Measurements from ENCODE around the gene C14orf93.

The C14orf93 gene

DNA sequence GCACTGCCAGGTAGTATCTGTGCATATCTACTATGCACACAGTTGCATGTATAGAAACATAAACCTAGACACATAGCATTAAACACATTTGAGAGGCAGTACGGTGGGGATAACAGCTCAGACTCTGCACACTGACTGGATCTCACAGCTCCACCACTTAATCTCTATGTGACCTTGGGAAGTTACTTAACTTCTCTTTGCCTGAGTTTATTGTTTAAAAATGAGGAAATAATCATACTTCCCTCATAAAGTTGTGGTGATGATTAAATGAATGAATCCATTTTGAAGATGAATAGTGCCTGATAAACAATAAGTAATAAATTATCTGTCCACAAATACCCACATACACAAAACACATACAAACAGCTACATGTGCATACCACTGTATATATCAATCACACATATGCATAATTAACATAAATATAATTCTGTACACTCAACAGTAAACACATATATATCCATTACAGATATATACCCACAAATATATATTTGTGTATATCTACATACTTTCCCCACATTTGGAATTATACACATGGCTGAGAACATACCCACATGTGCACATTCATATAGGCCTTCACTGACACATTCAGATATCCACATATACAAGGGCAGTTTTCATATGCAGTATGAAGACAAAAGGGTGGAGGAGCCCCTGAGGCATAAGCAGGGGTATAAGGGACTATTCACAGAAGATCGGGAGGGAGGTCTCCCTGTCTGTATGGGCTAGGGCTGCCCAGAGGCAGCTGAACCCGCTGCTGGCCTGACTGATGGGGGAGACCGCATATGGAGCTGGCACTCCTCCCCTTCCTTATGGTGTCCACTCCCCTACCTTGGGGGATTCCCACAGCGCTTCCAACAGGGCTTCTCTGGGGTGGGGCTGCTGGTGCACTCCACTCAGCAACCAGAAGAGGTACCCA lies 41.5 kb upstream of the C14orf93 start:
- H3K4me1 ChIP-seq (ENCODE audit: insufficient read depth, low read length): peaks cover 3% of the 10 kb centered on the region; the same call in 1 of the 2 replicates
- H3K9me3 ChIP-seq (ENCODE audit: control insufficient read depth, insufficient read depth, low read length): no peaks in the 10 kb centered on the region
- no peak overlapping the region for H3K9ac ChIP-seq (ENCODE audit: low read depth, low read length)
- no peaks in the 10 kb centered on the region for H3K36me3 ChIP-seq (ENCODE audit: insufficient read depth, low read length)

DNA sequence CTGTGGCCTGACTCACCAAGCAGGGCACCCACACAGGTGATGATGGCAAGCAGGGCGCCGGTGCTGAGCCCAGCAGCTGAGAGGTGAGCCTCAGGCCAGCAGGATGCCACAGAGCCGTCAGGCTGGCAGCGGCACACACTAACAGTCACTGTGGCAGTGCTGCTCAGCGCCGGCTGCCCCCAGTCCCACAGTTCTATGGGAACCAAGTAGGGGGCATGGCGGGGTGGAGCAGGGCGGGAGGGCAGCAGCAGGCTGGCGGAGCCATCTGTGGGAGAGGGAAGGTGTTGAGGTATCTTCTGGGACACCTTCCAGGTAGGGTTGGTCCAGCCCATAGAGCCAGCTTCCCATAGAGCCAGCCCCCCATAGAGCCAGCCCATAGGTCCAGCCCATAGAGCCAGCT lies 39.1 kb upstream of the C14orf93 start:
- no peaks in the 10 kb centered on the region for H3K9me3 ChIP-seq (ENCODE audit: control insufficient read depth, insufficient read depth, low read length)
- no peaks in the 10 kb centered on the region for H3K36me3 ChIP-seq (ENCODE audit: insufficient read depth, low read length)
- peaks cover 6% of the 10 kb centered on the region for H3K4me1 ChIP-seq (ENCODE audit: insufficient read depth, low read length)
- H3K9ac ChIP-seq (ENCODE audit: low read depth, low read length): no peak overlapping the region

DNA sequence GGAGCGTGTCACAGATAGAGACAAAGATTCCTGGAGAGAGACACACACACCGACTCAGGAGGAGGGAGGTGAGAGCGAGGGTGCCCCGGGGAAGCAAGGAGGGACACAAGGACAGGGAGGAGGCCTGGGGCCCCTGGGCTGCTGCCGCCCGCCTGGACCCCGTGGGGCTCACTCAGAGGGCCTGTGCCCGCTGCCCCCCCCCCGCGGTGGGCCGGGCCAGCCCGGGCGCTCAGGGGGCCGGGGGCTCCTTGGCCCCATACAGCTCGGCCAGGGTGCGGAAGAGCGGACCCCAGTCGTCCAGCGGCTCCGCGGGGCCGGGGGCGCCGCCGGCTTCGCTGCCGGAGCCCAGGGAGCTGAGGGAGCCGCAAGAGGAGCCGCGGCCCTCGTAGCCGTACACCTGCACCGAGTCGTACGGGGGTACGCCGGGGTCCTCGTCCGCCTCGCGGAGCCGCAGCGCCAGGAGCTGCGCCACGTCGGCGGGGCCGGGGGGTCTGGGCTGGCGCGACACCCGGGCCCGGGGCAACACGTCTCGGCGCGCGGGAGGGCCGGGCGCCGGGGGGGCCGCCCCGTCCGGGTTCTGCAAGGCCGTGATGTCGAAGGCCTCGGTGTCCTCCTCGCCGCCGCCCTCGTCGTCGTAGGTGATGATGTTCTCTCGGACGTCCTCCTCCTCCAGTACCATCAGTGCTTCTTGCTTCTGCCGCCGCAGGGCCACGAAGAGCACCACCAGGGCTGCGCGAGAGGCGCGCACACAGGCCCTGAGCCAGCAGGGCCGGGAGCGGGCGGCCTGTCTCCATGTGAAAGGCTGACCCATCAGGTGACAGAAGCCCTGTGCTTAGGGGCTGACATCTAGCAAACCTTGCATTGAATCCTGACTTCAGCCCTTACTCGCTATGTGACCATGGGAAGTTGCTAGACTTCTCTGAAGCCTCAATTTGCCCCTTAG lies 38.1 kb upstream of the C14orf93 start:
- Histone ChIP-seq H3K9me3 (ENCODE audit: control insufficient read depth, insufficient read depth, low read length) (no peaks in the 10 kb centered on the region), H3K4me1 (ENCODE audit: insufficient read depth, low read length) (peaks cover 13% of the 10 kb centered on the region), H3K9ac (ENCODE audit: low read depth, low read length) (no peak overlapping the region), H3K36me3 (ENCODE audit: insufficient read depth, low read length) (no peaks in the 10 kb centered on the region)

DNA sequence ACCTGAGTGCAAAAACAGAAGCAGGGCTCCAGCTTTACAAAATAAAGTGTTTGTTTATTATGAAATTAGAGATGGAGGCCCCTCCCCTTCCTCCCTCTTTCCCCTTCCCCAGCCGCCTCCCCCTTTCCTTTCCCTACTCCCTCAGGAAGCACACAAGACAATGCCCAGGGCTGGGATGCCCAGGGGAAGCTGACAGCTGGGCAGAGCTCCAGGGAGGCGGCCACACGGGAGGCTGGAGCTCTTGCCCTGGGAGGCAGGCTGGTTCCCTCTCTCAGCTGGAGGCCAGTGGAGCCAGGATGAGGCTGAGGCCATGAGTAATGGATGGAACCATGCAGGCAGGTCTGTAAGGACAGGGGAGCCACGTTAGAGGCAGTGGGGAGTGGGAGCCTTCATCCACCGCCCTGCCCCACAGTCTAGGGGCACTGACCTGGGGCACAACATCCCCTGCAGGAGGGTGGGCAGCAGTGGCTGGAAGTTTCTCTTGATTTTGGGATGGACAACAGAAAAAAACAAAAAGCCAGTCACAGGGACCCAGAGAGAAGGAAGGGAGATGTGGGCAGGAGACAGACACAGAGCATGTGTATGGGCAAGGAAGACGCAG lies 37.2 kb upstream of the C14orf93 start:
- Histone ChIP-seq H3K36me3 (ENCODE audit: insufficient read depth, low read length) (no peaks in the 10 kb centered on the region), H3K9me3 (ENCODE audit: control insufficient read depth, insufficient read depth, low read length) (no peaks in the 10 kb centered on the region), H3K4me1 (ENCODE audit: insufficient read depth, low read length) (peaks cover 13% of the 10 kb centered on the region), H3K9ac (ENCODE audit: low read depth, low read length) (no peak overlapping the region)

DNA sequence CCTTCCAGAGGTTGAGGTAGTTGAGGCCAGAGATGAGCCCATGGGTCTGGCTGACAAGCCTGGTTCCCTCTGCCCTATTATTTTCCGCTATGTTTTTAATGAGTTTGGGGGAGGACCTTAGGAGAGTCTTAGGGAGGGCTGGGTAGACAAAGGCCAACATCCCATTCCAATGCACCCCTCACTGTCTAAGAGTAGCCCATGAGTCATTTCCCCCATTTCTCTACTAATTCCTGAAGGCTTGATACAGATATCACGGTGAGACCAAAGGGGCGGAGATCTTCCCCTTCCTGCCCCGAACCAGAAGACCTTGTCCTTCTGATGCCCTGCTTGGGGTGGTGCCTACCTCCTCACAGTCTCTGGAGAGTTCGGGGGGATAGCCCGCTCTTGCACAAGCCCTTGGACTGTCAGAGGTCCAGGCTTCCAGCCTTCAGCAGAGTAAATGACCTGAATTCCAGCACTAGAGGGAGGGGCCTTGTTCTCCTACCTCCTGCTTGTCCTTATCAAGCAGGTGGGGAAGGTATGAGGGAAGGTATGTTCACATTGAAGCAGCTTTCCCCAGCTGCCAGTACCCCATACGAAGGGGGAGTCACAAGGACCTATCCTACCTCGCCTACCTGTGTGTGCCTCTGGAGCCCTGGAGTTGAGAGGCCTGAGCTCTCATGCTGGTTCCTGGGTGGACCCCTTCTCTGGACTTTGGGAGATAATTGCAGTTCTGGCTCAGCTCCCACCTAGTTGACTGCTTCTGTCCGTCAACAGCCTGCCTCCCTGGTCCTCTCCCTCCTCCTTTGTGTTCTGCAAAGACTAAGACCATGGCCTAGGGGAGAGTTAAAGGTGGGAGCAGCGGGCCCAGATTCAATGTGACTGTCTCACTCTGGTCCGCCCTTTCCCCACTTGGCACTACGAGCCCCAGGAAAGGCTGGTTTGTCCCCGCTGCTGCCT lies 35.7 kb upstream of the C14orf93 start:
- Histone ChIP-seq H3K4me1 (ENCODE audit: insufficient read depth, low read length) (peaks cover 13% of the 10 kb centered on the region), H3K9me3 (ENCODE audit: control insufficient read depth, insufficient read depth, low read length) (no peaks in the 10 kb centered on the region), H3K9ac (ENCODE audit: low read depth, low read length) (no peak overlapping the region), H3K36me3 (ENCODE audit: insufficient read depth, low read length) (no peaks in the 10 kb centered on the region)

DNA sequence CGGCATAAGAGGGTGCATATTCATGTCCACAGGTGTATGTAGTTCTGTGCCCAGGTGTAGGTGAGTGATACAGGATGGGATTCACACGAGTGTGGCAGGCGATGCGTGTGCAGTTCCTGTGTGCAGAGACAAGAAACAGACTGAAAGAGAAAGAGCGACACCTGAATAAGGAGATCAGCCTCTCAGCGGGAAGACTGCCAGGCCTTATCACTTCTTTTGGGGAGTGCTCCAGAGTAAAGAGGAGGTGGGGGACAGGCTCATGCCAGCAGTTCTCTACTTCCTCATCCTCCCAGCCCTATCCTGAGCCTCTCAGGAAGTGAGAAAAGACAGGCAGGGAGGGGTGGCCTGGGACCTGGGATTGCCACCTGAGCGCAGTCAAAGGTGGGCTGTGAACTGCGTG lies 34.9 kb upstream of the C14orf93 start:
- Histone ChIP-seq H3K36me3 (ENCODE audit: insufficient read depth, low read length) (no peaks in the 10 kb centered on the region), H3K9ac (ENCODE audit: low read depth, low read length) (no peak overlapping the region), H3K4me1 (ENCODE audit: insufficient read depth, low read length) (peaks cover 13% of the 10 kb centered on the region), H3K9me3 (ENCODE audit: control insufficient read depth, insufficient read depth, low read length) (no peaks in the 10 kb centered on the region)

DNA sequence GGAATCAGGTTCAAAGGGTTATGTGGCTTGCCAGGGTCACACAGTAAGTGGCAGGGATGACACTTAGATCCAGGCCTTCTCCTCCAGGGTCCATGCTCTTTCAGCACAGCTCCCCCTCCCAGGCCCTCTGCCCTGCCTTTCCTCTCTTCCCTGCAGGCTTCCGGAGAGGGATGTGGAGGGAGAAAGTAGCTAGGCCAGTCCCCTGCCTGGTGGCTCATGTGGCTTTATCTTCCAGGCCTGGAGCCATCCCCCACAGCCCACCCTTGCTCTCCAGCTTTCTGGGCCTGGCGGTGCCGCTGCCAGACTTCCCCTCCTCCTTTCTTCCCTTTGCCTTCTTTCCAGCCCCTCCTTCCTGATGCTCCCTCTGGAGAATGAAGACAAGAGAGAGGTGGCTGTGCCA lies 33.8 kb upstream of the C14orf93 start:
- no peak overlapping the region for H3K9ac ChIP-seq (ENCODE audit: low read depth, low read length)
- no peaks in the 10 kb centered on the region for H3K36me3 ChIP-seq (ENCODE audit: insufficient read depth, low read length)
- peaks cover 13% of the 10 kb centered on the region for H3K4me1 ChIP-seq (ENCODE audit: insufficient read depth, low read length)
- H3K9me3 ChIP-seq (ENCODE audit: control insufficient read depth, insufficient read depth, low read length): no peaks in the 10 kb centered on the region

DNA sequence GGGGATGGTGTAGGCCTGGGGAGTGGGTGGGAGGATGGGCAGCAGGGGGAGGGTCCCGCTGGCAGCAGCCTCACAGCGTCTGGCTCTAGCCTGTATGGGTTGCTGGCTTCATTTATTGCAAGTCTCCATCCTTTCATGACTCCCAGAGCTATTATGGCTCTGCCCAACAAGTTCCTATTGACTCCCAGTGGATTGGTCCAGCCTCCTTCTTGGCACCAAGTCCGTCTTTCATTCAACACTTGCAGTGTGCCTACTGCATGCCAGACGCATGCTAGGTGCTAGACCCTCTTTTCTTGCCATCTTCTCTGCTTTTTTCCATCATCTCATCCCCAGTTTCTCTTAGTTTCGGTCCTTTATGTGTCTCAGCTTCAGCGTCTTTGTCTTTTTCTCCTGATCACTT lies 33.2 kb upstream of the C14orf93 start:
- no peak overlapping the region for H3K9ac ChIP-seq (ENCODE audit: low read depth, low read length)
- H3K9me3 ChIP-seq (ENCODE audit: control insufficient read depth, insufficient read depth, low read length): no peaks in the 10 kb centered on the region
- H3K36me3 ChIP-seq (ENCODE audit: insufficient read depth, low read length): no peaks in the 10 kb centered on the region
- peaks cover 13% of the 10 kb centered on the region for H3K4me1 ChIP-seq (ENCODE audit: insufficient read depth, low read length)

DNA sequence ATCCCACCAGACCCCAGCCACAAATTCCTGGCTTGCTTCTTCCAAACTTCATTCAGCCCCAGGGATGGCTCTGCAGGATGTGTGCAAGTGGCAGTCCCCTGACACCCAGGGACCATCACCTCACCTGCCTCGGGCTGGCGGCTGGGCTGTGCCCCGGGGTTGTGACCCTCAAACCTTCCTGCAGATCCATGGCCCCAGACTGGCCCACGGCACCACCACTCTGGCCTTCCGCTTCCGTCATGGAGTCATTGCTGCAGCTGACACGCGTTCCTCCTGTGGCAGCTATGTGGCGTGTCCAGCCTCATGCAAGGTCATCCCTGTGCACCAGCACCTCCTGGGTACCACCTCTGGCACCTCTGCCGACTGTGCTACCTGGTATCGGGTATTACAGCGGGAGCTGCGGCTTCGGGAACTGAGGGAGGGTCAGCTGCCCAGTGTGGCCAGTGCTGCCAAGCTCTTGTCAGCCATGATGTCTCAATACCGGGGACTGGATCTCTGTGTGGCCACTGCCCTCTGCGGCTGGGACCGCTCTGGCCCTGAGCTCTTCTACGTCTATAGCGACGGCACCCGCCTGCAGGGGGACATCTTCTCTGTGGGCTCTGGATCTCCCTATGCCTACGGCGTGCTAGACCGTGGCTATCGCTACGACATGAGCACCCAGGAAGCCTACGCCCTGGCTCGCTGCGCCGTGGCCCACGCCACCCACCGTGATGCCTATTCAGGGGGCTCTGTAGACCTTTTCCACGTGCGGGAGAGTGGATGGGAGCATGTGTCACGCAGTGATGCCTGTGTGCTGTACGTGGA lies 32.4 kb upstream of the C14orf93 start, which contains the start of gene PSMB11:
TSS of gene PSMB11 (plus strand) at position 51 of the 804 bp plus-strand sequence. CDS start at position 65, 14 bp downstream.
- H3K4me1 ChIP-seq (ENCODE audit: insufficient read depth, low read length): peaks cover 13% of the 10 kb centered on the region

DNA sequence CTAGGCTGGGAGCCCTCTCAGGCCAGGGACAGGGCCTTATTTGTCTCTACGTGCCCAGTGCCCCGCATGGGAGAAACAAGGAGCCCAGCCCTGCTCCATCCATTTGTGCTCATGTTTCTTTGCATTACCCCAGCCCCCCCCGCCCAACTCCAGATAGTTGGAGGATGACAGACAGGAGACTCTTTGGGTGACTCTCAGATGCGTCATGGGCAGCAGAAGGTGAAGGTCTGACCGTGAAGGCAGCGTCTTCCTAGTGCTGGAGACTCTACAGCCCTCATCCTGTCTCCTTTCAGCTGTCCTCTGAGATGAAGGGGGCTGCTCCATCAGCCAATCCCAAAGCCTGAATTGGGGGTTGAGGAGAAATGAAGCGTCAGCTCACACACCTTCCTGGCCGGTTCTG lies 31.8 kb upstream of the C14orf93 start:
- Histone ChIP-seq H3K9ac (ENCODE audit: low read depth, low read length) (no peak overlapping the region), H3K9me3 (ENCODE audit: control insufficient read depth, insufficient read depth, low read length) (no peaks in the 10 kb centered on the region), H3K36me3 (ENCODE audit: insufficient read depth, low read length) (no peaks in the 10 kb centered on the region), H3K4me1 (ENCODE audit: insufficient read depth, low read length) (peaks cover 13% of the 10 kb centered on the region)

More for the DNA sequence above, 32.4 kb upstream of the C14orf93 start, which contains the start of gene PSMB11:
- Histone ChIP-seq H3K9me3 (ENCODE audit: control insufficient read depth, insufficient read depth, low read length) (no peaks in the 10 kb centered on the region), H3K36me3 (ENCODE audit: insufficient read depth, low read length) (no peaks in the 10 kb centered on the region), H3K9ac (ENCODE audit: low read depth, low read length) (no peak within 1 kb of the TSS)

DNA sequence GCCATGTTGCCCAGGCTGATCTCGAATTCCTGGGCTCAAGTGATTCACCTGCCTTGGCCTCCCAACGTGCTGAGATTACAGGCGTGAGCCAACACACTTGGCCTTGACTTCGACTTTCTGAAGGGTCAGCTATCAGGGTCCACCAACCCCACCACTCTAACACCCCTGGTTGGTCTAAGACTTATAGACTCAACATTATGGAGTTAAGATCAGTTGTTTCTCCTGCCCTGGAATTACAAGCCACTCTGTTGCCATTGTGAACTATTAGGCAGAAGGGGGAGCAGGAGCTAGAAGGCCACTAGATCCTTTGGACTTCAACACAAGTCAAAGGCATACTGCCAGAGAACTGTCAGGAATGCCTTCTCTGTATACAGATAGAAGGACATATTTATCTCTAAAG lies 30.2 kb upstream of the C14orf93 start:
- Histone ChIP-seq H3K36me3 (ENCODE audit: insufficient read depth, low read length) (no peaks in the 10 kb centered on the region), H3K9me3 (ENCODE audit: control insufficient read depth, insufficient read depth, low read length) (no peaks in the 10 kb centered on the region), H3K4me1 (ENCODE audit: insufficient read depth, low read length) (peaks cover 8% of the 10 kb centered on the region), H3K9ac (ENCODE audit: low read depth, low read length) (no peak overlapping the region)

DNA sequence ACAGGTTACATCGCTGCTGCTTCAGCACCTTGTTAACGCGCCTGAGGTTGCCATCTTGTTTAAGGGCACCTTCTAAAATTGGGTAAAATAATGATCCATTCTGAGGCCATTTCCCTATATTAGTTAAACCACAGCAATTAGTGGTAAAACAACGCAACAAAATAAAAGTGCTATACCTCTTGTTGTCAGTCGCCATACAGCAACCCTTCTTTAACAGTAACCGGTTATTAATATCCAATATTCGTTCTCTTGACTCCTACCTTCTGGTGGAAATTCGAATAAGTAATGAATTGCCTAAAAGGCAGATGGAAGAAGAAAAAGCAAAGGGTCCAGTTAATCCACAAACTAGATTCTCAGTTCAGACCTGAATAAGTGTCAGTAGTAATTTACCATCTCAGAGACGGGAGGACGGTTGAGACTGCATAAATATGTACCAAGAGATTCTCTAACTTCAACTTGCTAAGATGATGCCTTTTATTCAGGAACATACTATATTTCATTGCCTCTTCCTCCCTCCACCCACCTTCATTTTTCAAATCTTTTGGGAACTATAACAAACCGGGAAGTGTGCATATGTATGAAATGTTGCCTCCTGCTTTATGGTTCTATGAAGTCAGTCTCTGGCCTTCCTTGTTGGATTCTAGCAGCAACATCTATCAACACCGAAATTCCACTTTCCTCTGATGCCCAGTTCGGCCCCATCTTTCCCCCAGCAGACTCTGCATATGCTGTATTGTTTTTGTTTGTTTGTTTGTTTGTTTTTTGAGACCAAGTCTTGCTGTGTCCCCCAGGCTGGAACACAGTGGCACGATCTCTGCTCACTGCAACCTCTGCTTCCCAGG lies 25.6 kb upstream of the C14orf93 start:
- H3K9me3 ChIP-seq (ENCODE audit: control insufficient read depth, insufficient read depth, low read length): no peaks in the 10 kb centered on the region
- H3K36me3 ChIP-seq (ENCODE audit: insufficient read depth, low read length): peaks cover 10% of the 10 kb centered on the region
- peak overlapping the region; percentile 66; the same call in 1 of the 2 replicates for H3K9ac ChIP-seq (ENCODE audit: low read depth, low read length)
- H3K4me1 ChIP-seq (ENCODE audit: insufficient read depth, low read length): no peaks in the 10 kb centered on the region
